GM21423 (cell line): ENCODE results near the gene UGT1A6.
"Not testable (repeated sequence)": the region's sequence is repeated elsewhere in the genome, so short reads cannot be mapped to it uniquely, and the experiment has no call there.

Experiments used
- ATAC-seq: cut with Tn5 transposase; IDR thresholded peaks from one replicate; pipeline ENCODE4 v1.9.1; 2021; ENCODE audit warnings: mild to moderate bottlenecking, moderate library complexity; ENCODE audit not compliant: unreplicated experiment

The UGT1A6 gene

DNA sequence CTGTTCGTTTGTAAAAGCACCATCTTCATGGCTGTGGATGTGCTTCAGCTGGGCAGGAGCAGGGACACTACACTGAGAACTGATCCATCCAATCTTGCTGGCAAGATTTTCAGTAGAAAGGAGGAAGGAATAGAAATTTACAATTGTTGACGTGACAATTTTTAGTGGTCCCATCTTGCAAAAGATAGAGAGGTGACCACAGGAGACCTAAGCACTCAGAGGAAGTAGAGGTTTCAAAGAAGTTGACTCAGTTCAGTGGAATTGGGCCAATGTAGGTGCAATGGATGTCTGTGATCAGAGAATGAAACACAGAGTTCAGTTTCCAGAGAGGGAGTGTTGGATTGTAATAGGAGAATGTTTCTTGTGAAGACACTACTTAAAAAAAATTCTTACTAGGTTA is 21.4 kb downstream of the UGT1A6 start:
- no peak for ATAC-seq

- ATAC-seq: no peak
These were observed 25.9 kb downstream of the UGT1A6 start, which contains the start of gene UGT1A4 for GRCh38 chr2:233718552-233718951. UGT1A4 (plus strand) TSS chr2:233718736; CDS start chr2:233718821, 85 bp downstream.

- no peak for ATAC-seq
These were observed 36.1 kb downstream of the UGT1A6 start, which contains the start of gene UGT1A3 for GRCh38 chr2:233728723-233729301. UGT1A3 (plus strand) TSS chr2:233729042; CDS start chr2:233729127, 85 bp downstream.

GRCh38 chr2:233736868-233737653 is 44.4 kb downstream of the UGT1A6 start:
- ATAC-seq: not testable (repeated sequence)

DNA sequence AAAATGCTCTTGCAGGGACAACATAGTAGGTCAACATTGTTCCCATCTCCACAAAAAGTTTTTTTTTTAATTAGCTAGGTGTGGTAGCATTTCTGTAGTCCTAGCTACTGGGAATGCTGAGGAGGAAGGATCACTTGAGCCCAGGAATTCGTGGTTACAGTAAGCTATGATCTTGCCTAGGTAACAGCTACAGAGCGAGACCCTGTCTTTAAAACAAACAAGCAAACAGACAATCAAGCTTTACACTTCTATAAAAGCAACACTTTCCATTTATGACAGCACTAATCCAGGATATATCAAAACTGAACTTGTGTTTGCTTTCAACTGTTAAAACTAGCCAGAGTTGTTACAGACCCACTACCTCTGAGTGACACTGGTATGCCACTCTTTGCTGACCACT is 48.2 kb downstream of the UGT1A6 start:
- no peak for ATAC-seq

- ATAC-seq: no peak
These were observed 51.0 kb downstream of the UGT1A6 start for GRCh38 chr2:233743464-233744259.

GRCh38 chr2:233745073-233745755 is 52.5 kb downstream of the UGT1A6 start:
- no peak for ATAC-seq

DNA sequence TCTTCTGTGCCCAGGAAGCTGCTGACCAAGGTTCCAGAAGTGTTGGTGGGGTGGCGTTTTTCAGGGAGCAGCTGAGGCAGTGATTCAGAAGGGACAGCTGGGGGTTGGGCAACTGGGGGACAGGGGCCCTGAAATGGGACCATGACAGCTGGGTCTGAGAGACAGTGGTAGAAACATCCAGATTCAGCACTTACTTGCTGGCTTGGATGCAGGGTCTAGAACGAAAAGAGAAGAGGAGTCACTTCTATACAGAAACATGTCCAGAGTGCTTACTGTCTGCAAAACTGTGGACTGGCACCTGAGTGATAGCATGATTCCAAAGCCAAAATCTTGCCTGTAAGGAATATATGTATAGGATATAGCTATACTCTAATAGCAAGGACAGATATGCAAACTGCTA is 53.1 kb downstream of the UGT1A6 start:
- ATAC-seq: not testable (repeated sequence)

DNA sequence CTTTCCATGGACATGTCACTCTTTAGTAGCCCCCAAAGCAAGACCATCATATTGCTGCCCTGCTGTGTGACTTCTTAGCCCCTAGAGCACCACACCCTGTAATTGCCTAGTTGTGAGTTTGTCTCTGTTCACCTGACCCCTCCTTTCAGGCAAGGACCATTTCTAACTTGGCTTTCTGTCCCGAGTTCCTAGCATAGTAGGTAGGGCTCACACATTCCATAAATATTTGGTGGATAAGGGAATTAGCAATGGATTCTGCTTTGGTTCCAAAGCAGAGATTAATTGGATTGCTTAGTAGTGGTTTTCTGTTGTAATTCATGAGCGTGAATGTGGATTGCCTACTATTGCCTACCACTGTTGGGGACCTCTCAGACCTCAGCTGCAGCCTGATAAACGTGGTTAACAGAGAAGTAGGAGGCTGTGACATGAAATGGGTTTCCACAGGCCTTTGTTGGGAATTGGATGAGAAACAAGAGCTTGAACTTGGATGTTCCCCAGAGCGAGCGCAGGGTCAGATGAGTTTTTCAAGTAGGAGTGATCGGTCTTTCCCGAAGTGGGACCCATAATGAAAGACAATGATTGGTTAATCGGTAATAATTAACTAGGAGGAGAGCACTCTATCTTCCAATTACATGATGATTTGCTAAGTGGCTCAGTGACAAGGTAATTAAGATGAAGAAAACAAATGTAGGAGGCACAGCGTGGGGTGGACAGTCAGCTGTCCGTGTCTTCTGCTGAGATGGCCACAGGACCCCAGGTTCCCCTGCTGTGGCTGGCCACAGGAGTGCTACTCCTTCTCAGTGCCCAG is 54.0 kb downstream of the UGT1A6 start:
- no peak for ATAC-seq

DNA sequence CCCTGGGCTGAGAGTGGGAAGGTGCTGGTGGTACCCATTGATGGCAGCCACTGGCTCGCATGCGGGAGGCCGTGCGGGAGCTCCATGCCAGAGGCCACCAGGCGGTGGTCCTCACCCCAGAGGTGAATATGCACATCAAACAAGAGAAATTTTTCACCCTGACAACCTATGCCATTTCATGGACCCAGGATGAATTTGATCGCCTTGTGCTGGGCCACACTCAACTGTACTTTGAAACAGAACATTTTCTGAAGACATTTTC is 54.5 kb downstream of the UGT1A6 start:
- ATAC-seq: no peak

DNA sequence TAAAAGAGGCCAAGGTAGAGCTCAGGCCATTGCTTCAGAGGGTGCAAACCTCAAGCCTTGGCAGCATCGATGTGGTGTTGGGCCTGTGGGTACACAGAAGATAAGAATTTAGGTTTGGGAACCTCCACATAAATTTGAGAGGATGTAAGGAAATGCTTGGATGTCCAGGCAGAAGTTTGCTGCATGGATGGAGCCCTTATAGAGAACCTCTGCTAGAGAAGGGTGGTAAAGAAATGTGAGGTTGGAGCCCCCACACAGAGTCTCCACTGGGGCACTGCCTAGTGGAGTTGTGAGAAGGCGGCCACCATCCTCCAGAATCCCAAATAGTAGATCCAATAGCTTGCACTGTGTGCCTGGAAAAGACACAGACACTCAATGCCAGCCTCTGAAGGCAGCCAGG is 58.0 kb downstream of the UGT1A6 start:
- not testable (repeated sequence) for ATAC-seq

GRCh38 chr2:233751212-233752009 is 58.7 kb downstream of the UGT1A6 start:
- not testable (repeated sequence) for ATAC-seq

- no peak for ATAC-seq
These were observed 62.4 kb downstream of the UGT1A6 start for GRCh38 chr2:233754872-233755611.

DNA sequence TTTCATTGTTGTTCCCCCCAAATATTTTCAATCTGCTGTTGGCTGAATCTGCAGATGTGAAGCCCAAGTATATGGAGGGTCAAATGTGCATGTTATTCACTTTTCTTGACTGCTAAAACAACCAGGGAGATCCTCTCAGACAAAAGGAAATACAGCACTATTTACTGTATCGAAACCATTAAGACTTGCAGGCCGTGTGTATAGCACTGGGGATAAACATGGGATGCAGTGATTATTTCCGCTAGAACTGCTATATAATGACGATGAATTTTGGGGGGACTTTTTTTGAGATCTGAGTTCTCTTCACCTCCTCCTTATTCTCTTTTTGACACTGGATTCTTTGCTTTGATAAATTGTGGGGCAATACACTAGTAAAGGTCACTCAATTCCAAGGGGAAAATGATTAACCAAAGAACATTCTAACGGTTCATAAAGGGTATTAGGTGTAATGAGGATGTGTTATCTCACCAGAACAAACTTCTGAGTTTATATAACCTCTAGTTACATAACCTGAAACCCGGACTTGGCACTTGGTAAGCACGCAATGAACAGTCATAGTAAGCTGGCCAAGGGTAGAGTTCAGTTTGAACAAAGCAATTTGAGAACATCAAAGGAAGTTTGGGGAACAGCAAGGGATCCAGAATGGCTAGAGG is 63.9 kb downstream of the UGT1A6 start:
- no peak for ATAC-seq

- no peak for ATAC-seq
These were observed 65.5 kb downstream of the UGT1A6 start for GRCh38 chr2:233758141-233758540.

DNA sequence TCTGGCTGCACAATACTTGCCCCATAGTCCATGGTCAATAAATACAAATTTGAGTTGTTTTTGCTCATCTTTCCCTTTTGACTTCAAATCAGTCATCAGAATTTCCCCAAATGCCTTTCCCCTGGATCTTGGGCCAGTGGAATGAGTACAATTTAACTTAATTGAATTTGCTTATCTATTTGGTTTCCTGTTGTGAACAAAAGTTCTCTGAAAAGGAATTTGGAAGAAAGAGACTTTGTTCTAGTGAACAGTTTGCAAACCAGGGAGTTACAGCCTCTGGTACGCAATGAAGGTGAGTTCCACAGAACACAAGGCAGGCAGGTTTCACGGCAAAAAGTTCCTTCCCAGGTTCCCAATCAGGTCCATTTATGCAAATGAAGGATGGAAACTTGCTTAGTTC is 66.2 kb downstream of the UGT1A6 start:
- ATAC-seq: no peak

DNA sequence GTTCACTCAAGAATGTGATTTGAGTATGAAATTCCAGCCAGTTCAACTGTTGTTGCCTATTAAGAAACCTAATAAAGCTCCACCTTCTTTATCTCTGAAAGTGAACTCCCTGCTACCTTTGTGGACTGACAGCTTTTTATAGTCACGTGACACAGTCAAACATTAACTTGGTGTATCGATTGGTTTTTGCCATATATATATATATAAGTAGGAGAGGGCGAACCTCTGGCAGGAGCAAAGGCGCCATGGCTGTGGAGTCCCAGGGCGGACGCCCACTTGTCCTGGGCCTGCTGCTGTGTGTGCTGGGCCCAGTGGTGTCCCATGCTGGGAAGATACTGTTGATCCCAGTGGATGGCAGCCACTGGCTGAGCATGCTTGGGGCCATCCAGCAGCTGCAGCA is 67.4 kb downstream of the UGT1A6 start, which contains the start of gene UGT1A1:
Gene UGT1A1, plus strand, starts transcription at position 228 of the 400 bp plus-strand sequence. Its CDS starts 18 bp downstream, at position 246.
- ATAC-seq: no peak

- no peak for ATAC-seq
These were observed 68.5 kb downstream of the UGT1A6 start for GRCh38 chr2:233761040-233761769.
